AG08395 (cell line): ENCODE measurements around the gene LCTL.
"Not testable (repeated sequence)": the region's sequence is repeated elsewhere in the genome, so short reads cannot be mapped to it uniquely, and the experiment has no call there.

Source experiments
- DNase-seq: peaks from one replicate; pipeline ENCODE4 v3.0.0; 2012; ENCODE audit warnings: mixed read lengths, low spot score

LCTL gene

GRCh38 chr15:66591322-66591862 is 25.6 kb upstream of the LCTL start:
- no peak for DNase-seq

GRCh38 chr15:66590435-66590834 is 24.6 kb upstream of the LCTL start:
- no peak for DNase-seq

GRCh38 chr15:66589429-66589828 is 23.6 kb upstream of the LCTL start:
- DNase-seq: not testable (repeated sequence)

- no peak for DNase-seq
Measured at GRCh38 chr15:66588971-66589370, 23.2 kb upstream of the LCTL start.

GRCh38 chr15:66588537-66588936 is 22.7 kb upstream of the LCTL start:
- DNase-seq: no peak

GRCh38 chr15:66587749-66588148 is 22.0 kb upstream of the LCTL start:
- DNase-seq: no peak

GRCh38 chr15:66587020-66587419 is 21.2 kb upstream of the LCTL start:
- DNase-seq: no peak

GRCh38 chr15:66586155-66586976 is 20.6 kb upstream of the LCTL start:
- DNase-seq: no peak

- DNase-seq: no peak
Measured at GRCh38 chr15:66581972-66582537, 16.3 kb upstream of the LCTL start.

GRCh38 chr15:66580643-66581042 is 14.8 kb upstream of the LCTL start:
- DNase-seq: peak; percentile 42

- no peak for DNase-seq
Measured at GRCh38 chr15:66578286-66578875, 12.6 kb upstream of the LCTL start.

GRCh38 chr15:66574596-66574950 is 8.8 kb upstream of the LCTL start:
- no peak for DNase-seq

GRCh38 chr15:66573719-66574595 is 8.2 kb upstream of the LCTL start:
- DNase-seq: peak; percentile 87

- DNase-seq: no peak
Measured at GRCh38 chr15:66573348-66573718, 7.5 kb upstream of the LCTL start.

GRCh38 chr15:66572146-66572545 is 6.3 kb upstream of the LCTL start:
- no peak for DNase-seq

- DNase-seq: no peak
Measured at GRCh38 chr15:66570842-66571478, 5.2 kb upstream of the LCTL start.

- no peak for DNase-seq
Measured at GRCh38 chr15:66570327-66570726, 4.5 kb upstream of the LCTL start.

GRCh38 chr15:66569461-66570137 is 3.8 kb upstream of the LCTL start:
- no peak for DNase-seq

- DNase-seq: no peak
Measured at GRCh38 chr15:66567897-66568296, 2.1 kb upstream of the LCTL start.

- peak; percentile 74 for DNase-seq
Measured at GRCh38 chr15:66566963-66567531, 1.2 kb upstream of the LCTL start.

GRCh38 chr15:66565141-66565641 is 607 bp downstream of the LCTL start:
- no peak for DNase-seq
